Cardiac muscle cell (in vitro differentiated cells and primary cell): ENCODE measurements around the gene PTPN4. TPM values are rescaled to one million over a fixed set of nuclear protein-coding genes. Genes with fewer than 3 reads are reported as not detected.
A peak's percentile ranks its signal among the peaks of the same experiment; 100 is the strongest.

Source experiments
- DNase-seq, 2 donors: peaks; one replicate each; pipeline versions ENCODE4 v3.0.0 to v3.0.0-alpha.2; 2010 to 2017; ENCODE audit warnings: low read depth in 1 of 2, low spot score in 1 of 2
- H3K27ac ChIP-seq: fragments of 200-600 bp; sonication (generic); 2 replicates; pipeline ENCODE4 v1.5.1; 2016
- H3K27me3 ChIP-seq: fragments of 200-600 bp; sonication (generic); 2 replicates; pipeline ENCODE4 v1.6.0; 2016; ENCODE audit warnings: control low read depth
- H3K36me3 ChIP-seq: fragments of 200-600 bp; sonication (generic); 2 replicates; pipeline ENCODE4 v1.5.1; 2016; ENCODE audit warnings: control low read depth
- H3K4me1 ChIP-seq: fragments of 200-600 bp; sonication (generic); 2 replicates; pipeline ENCODE4 v1.8.1; 2017; ENCODE audit warnings: low read depth, mild to moderate bottlenecking, mixed run types
- H3K4me3 ChIP-seq: fragments of 200-600 bp; sonication (generic); 2 replicates; pipeline ENCODE4 v1.5.1; 2016; ENCODE audit warnings: mild to moderate bottlenecking
- H3K9me3 ChIP-seq: fragments of 200-600 bp; sonication (generic); 2 replicates; pipeline ENCODE4 v1.5.1; 2017; ENCODE audit warnings: low read depth, mild to moderate bottlenecking, control low read depth
- polyA plus RNA-seq: library from polyadenylated mRNA; unstranded; fragments of >200 nt; fragmentation: Nextera tagmentation; extraction: Ambion mirVana; gene quantifications from 2 replicates; pipeline ENCODE4 v1.2.1, GENCODE V29; 2016
- total RNA-seq: library from RNA; depleted of rRNA; stranded (reverse); fragments of >200 nt; gene quantifications from 2 replicates; pipeline ENCODE4 v1.2.3, GENCODE V29; 2016
- TF ChIP-seq, protein P1 (sequence below): IDR thresholded peaks from 2 replicates; pipeline ENCODE4 v1.5.1; 2012; ENCODE audit warnings: low read depth, mild to moderate bottlenecking, low read length

The PTPN4 gene
- total and polyA plus RNA-seq, 2 experiments from 2014 or later, result 26.3 to 70.3 TPM

DNA sequence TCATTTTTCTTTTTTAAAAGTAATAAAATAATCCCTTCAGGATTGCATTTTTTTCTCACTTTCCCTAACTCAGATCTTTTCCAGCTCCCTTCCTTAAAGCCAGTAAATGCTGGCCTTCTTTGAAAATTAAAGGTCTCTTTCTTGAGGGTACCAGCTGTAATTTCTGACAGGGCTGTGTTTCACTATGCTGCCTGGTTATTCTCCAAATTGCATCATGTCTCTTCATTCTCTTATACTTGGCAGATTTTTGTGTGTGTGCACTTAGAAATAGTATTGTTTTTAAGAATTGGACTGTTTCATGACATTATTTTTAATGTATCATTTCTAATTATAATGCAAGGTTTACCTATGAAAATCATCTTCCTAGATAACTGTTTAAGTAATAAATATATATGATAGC lies 181.1 kb downstream of the PTPN4 start:
- TF ChIP-seq, protein P1, sequence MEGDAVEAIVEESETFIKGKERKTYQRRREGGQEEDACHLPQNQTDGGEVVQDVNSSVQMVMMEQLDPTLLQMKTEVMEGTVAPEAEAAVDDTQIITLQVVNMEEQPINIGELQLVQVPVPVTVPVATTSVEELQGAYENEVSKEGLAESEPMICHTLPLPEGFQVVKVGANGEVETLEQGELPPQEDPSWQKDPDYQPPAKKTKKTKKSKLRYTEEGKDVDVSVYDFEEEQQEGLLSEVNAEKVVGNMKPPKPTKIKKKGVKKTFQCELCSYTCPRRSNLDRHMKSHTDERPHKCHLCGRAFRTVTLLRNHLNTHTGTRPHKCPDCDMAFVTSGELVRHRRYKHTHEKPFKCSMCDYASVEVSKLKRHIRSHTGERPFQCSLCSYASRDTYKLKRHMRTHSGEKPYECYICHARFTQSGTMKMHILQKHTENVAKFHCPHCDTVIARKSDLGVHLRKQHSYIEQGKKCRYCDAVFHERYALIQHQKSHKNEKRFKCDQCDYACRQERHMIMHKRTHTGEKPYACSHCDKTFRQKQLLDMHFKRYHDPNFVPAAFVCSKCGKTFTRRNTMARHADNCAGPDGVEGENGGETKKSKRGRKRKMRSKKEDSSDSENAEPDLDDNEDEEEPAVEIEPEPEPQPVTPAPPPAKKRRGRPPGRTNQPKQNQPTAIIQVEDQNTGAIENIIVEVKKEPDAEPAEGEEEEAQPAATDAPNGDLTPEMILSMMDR, result no peak
- Histone ChIP-seq H3K27ac (no peak overlapping the region), H3K4me1 (no peaks in the 10 kb centered on the region), H3K4me3 (no peak overlapping the region), H3K27me3 (no peaks in the 10 kb centered on the region), H3K36me3 (peaks cover 14% of the 10 kb centered on the region), H3K9me3 (no peaks in the 10 kb centered on the region)
- peak in 1 of 2 donors; percentile 11 for DNase-seq

DNA sequence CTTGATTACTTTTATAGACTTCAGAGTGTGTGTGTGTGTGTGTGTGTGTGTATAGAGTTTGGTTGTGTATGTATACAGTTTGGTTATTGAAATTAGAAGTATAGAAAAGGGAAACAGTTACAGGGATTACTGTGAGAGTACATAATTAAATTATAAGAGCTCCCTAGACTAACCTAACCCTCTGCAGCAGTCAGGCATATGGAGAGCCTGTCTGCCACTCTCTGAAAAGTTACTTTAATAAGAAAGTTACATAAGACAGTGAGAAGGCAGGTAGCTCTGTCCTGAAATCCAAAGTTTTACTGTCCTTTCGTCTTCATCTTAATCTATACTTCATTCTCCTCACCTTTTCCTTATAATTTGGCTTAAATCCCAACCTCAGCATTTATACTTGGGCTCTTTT lies 181.7 kb downstream of the PTPN4 start:
- Histone ChIP-seq H3K27ac (no peak overlapping the region), H3K36me3 (peaks cover 13% of the 10 kb centered on the region), H3K27me3 (no peaks in the 10 kb centered on the region), H3K4me3 (no peak overlapping the region), H3K4me1 (no peaks in the 10 kb centered on the region), H3K9me3 (no peaks in the 10 kb centered on the region)
- TF ChIP-seq, protein P1, result no peak
- DNase-seq, result no peak

GRCh38 chr2:119941981-119942513 lies 182.3 kb downstream of the PTPN4 start:
- H3K4me3 ChIP-seq, result no peak overlapping the region
- H3K27ac ChIP-seq, result no peak overlapping the region
- no peaks in the 10 kb centered on the region for H3K4me1 ChIP-seq
- TF ChIP-seq, protein P1, result no peak
- H3K27me3 ChIP-seq, result no peaks in the 10 kb centered on the region
- H3K9me3 ChIP-seq, result no peaks in the 10 kb centered on the region
- DNase-seq, result no peak
- peaks cover 14% of the 10 kb centered on the region for H3K36me3 ChIP-seq

DNA sequence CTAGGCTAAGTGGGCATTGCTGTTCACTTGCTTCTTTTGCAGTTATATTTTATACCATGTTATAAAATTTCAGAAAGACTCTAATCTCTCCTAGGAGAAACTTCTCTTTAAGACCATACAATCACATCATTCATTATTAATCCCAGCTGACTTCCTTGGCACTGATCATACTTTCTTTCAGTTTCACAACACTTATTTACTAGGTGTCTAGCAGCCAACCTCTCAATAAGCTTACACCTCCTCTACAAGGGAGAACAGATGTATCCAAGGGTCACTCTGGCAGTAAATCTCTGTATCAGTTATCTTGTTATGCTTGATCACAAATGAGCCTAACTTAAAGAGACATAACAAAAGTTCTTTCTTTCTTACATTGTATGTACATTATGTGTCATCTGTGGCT lies 183.3 kb downstream of the PTPN4 start:
- Histone ChIP-seq H3K4me3 (no peak overlapping the region), H3K27me3 (no peaks in the 10 kb centered on the region), H3K9me3 (no peaks in the 10 kb centered on the region), H3K4me1 (no peaks in the 10 kb centered on the region), H3K27ac (no peak overlapping the region), H3K36me3 (peaks cover 10% of the 10 kb centered on the region)
- TF ChIP-seq, protein P1, result no peak
- DNase-seq, result peak in 1 of 2 donors; percentile 24

DNA sequence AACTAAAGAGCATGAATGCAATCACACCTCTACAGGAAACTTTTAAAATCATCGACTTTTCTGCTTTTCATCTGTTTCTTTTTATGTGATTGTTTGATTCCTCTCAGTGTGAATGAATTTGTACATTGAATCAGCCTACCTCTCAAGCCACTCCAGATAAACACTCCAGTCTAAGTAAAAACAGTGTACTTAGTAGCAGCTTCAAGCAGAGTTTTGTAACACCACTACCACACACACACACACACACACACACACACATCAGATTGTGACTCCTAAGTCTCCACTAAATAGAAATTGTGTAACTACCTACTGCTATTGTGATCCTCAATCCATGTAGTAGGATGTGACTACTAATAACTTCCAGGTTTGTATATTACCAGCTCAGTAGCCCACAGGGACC lies 187.8 kb downstream of the PTPN4 start:
- TF ChIP-seq, protein P1, result no peak
- Histone ChIP-seq H3K36me3 (peaks cover 25% of the 10 kb centered on the region), H3K4me3 (no peak overlapping the region), H3K27me3 (no peaks in the 10 kb centered on the region), H3K27ac (no peak overlapping the region), H3K4me1 (no peaks in the 10 kb centered on the region), H3K9me3 (no peaks in the 10 kb centered on the region)
- peak in 1 of 2 donors; percentile 5 for DNase-seq
